Measurements from ENCODE around the gene RCC1.
"Not testable (repeated sequence)": the region's sequence is repeated elsewhere in the genome, so short reads cannot be mapped to it uniquely, and the experiment has no call there.

RCC1 gene

DNA sequence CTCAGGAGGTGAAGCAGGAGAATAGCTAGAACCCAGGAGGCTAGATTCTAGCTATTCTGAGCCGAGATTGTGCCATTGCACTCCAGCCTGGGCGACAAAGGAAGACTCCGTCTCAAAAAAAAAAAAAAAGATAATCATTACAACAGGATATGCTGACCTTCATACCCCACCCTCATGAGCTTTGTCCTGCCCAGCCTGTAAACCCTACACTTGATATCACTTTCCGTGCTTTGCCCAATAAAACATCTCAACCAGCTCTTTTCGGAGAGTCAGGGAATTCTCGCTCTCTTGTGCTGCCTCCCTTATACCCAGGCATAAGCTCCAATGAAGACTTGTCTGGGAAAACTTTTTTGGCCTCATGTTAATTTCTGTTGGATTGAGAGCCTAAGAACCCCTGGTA is 45.5 kb downstream of the RCC1 start:
- DNase-seq, result no peak

DNA sequence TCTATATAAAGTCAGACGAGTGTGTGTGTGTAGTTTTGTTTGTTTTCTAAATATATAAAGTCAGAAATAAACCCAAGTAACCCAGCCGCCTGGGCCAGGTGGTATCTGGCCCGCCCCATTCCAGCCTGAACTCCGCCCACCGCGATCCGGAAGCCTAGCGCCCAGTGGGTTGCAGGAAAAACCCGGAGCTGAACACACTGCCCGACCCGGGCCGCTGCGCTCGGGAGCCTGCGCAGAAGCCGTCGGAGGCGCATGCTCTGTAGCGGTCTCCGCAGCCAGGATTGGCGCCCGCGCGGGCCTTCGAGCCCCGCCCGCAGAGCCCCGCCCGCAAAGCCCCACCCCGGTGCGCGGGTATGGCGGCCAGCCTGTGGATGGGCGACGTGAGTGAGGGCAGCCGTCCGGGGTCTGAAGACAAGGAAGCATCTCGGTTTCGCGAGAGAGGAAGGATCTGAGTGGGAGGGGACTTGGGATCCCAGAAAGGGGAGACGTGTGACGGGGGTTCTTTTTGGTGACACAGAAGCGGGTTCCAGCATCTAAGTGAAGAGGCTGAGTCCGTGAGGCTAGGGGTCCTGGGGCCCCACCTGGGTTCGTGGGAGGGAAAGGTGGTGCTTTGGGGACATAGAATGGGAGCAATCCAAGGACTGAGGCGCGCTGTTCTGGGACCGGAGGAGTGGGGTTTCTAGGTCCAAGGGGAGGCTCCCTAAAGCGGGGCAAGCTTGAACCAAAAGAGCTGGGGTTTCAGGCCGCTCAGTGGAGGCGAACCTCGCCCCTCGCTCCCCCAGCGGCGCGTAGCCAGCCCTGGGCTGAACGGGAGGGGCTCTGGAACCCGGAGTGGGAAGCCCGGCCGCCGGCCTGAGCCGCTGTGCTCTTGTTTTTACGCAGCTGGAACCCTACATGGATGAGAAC is 47.2 kb downstream of the RCC1 start, which contains the start of gene TRNAU1AP:
Gene TRNAU1AP (plus strand): TSS at position 328 of the 906 bp plus-strand sequence. CDS start 26 bp downstream, at position 354.
- DNase-seq, result peak; percentile 99

DNA sequence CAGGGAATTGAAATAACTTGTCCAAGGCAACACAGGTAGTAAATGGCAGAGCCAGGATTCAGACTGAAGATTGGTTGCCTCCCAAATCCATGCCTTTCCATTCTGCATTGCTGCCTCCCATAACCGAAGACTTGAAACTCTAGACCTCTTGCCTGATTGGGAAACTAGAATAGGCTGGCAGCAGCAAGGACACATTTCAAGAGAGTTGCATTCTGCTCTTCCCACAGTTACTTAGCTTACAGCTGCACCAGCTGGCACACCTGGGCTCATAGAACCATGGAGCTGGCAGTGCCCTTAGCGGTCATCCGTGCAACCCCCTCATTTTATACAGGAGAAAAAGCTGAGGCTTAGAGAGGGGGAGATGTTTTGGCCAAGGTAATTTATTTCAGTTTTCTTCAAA is 55.0 kb downstream of the RCC1 start:
- DNase-seq, result no peak

DNA sequence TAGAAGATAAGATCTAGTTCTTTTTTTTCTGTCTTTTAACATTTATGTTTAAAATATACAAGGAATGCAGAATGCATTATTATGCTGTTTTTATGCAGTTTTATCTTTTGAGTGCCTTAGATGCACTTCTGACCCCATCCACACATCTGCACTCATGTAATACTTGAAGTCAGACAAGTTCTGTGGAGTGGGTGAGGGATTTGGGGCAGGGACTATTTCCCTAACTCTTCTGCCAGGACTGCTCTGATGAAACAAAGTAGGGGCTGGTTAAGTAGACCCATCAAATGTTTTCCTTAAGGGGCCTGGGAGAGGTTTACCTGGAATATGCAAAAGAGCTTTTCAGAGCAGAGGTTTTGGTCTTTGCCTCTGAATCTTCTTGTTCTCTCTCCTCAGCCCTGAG is 58.5 kb downstream of the RCC1 start:
- no peak for DNase-seq

DNA sequence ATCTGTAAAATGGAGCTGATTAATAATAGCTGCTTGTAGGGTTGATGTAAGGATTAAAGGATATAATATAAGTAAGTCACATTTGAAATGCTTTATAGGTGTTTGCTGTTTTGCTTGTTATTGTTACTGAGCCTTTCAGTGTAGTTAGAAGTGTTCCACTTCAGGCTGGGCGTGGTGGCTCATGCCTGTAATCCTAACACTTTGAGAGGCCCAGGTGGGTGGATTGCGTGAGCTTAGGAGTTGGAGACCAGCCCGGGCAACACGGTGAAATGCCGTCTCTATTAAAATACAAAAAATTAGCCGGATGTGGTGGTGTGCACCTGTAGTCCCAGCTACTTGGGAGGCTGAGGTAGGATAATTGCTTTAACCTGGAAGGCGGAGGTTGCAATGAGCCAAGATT is 59.2 kb downstream of the RCC1 start:
- DNase-seq, result no peak

DNA sequence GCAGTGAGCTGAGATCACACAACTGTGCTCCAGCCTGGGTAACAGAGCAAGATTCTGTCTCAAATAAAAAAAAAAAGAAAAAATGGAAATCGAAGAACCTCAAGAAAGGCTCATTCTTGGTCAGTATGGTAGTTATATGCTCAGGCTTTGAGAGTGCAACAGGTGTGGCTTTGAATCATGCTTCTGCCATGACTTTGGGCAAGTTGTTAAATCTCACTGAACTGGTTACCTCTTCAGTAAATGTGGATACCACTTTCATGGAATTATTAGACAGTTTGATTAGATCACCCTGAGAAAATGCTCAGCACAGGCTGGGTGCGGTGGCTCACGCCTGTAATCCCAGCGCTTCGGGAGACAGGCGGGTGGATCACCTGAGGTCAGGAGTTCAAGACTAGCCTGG is 59.9 kb downstream of the RCC1 start:
- no peak for DNase-seq

DNA sequence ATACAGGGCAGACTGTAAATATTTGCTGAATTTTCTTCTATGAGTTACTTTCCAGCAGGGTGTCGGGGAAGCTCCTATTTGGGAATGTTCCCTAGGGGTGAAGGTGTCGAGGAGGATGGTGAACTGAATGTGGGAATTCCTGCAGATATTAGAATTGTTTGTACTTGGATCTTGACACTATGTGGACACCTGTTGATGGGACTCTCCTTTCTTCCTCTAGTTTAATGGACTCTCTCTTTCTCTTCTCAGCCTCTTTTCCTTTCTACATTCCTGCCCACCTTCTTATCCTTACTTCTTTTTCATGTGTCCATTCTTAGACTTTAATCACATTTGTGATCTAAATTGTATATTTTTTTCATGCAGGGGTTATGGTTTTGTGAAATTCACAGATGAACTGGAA is 61.1 kb downstream of the RCC1 start:
- DNase-seq, result no peak

DNA sequence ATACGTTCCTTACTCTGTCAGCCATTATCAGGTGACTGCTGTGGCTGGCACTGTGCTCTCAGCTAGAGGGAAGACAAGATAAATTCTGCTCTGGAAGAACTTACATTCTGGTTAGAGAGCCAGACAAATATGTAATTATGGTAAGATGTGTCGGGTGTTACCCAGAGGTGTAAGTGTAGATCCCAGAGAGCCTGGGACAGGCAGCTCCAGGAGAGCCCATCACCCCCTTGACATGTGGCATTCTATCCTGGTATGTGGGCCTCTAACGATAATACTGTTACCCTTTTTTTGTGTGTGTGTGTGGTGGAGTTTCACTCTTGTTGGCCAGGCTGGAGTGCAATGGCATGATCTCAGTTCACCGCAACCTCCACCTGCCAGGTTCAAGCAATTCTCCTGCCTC is 66.1 kb downstream of the RCC1 start:
- no peak for DNase-seq

DNA sequence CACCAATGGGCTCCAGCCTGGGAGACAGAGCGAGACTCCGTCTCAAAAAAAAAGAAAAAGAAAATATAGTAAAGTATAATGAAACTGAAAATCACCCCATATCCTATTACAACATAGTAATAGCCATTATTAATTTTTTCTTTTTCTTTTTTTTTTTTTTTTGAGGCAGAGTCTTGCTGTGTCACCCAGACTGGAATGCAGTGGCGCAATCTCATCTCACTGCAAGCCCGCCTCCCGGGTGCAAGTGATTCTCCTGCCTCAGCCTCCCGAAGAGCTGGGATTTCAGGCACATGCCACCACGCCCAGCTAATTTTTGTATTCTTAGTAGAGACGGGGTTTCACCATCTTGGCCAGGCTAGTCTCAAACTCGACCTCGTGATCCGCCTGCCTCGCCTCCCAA is 67.0 kb downstream of the RCC1 start:
- DNase-seq, result not testable (repeated sequence)

DNA sequence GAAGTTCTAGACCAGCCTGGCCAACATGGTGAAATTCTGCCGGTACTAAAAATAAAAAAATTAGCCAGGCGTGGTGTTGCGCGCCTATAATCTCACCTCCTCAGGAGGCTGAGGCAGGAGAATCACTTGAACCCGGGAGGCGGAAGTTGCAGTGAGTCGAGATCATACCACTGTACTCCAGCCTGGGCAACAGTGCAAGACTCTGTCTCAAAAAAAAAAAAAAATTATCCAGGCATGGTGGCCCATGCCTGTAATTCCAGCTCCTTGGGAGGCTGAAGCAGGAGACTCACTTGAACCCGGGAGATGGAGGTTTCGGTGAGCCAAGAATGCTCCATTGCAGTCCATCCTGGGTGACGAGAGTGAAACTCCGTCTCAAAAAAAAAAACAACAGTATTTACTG is 67.7 kb downstream of the RCC1 start:
- DNase-seq, result no peak

DNA sequence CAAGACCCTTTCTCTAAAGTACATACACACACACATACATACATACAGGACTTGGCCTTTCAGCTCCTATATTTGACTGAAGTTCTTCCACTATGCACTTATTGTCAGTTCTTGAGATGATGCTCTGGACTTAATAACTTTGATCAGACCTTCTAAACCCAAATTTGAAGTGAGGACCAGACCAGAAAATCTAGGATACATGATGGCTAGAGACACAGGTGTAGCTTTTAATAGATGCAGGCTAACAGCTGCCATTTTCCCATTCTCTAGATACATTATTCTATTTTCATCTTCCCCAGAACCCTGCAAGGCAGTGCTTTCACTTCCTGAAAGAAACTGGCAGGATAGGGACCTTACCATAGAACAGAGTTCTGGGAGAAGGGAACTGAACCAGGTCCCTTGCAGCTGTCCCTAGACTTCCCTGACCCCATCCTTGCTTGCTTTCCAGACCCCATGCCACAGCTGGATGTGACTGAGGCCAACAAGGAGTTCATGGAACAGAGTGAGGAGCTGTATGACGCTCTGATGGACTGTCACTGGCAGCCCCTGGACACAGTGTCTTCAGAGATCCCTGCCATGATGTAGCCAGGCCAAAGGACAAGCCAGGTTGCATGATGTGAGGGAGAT is 71.3 kb downstream of the RCC1 start:
- peak; percentile 66 for DNase-seq

DNA sequence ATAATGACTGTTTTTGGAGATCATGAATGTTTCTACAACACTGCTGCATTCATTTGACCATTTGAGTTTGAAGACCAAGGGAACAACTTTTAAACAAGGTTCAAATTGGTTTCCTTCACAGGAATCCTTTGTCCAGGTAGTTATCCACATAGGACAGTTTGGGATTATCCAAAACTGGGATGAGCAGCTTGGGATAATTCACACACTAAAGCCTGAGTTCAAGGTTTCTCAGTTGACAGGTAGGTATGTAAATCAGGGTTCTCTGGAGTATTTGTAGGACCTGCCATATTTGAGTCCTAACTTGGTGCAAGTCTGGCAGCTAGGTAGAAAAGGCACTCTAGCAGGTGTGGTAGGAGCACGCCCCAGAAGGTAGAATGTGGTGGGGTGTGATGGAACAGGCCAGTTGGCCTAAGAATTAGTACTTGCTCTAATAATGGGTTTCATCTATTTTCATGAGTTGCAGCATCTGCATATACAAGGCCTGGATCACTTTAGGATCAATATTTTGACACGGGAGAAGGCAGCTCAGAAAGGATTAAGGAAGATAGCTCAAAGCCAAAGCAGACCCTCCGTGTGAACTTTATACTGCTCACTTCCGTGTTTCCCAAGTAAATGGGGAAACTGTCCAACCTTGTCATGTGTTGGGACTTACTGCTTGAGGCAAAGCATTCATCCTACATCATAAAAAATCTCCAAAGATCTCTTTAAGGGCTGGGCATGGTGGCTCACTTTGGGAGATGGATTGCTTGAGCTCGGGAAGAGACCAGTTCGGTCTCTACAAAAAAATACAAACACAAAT is 72.1 kb downstream of the RCC1 start:
- DNase-seq, result peak; percentile 61

DNA sequence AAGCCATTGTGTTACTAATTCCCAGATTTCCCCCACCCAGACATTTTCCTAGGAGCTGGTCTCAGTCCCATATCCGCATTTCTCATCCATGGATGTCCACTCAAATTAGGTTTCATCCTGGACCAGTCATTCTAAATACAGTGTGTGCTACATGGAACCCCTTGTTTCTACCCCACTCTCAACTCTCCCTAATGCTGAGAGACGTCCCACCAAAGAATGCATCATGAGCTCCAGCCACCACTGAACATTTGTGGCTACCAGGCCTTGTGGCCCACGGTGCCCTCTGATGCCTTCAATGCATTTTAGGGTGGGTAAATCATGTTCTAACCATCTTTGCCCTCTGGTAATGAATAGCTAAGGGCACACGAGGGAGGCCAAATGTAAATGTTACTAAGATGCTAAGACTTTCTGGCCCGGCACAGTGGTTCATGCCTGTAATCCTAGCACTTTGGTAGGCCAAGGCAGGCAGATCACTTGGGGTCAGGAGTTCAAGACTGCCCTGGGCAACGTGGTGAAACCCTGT is 72.9 kb downstream of the RCC1 start:
- peak; percentile 22 for DNase-seq

DNA sequence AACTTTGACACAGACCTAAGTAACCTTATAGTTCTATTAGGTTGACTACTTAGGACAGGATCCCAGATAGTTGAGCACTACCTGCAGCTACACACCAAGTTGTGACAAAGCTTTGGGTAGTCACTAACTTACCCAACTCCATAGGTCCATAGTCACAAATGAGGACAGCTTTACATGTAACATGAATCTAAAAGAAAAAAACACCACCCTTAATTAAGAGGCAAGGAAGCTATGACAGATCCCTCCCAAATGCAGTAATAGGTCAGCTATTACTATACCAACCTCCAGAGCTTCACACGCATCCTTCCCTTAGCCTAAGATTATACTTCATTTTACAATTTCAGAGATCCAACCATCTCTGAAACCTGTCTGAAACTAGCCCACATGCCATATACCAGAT is 73.6 kb downstream of the RCC1 start:
- DNase-seq, result peak; percentile 32

DNA sequence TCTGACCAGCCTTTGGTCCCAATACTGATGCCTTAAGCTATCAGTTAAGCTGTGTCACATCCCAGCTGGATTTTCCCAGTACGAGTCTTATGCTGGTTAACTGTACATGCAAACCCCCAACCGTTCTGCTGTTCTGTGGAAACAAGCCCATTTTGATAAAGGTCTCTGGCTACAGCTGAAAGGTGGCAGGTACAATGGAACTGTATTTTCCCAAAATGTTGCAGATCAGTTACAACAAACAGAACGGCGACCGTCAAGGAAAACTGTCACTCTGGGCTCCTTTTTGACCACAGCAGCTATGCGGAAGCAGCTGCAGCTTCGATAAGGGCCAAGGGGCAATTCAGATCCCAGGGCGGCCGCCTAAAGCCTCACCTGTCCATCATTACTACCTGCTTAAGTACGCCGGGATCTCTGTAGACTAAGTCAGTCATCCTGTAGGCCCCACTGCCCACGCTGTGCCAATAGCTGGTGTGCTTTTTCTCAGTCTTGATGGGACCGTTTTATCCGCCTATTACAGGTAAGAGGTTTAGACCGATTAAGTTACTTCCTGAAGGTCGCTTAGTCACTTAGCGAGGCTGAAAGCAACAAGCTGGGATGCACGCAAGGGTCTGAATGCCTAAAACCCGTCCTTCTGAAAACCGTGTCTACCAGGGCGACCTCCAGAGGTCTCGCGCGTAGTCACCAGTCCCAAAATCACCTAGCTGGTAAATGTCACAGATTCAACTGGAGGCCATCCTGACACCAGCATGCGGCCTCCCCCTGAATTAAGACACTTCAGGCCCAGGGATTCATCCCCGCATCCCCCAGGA is 75.1 kb downstream of the RCC1 start:
- DNase-seq, result peak; percentile 67

DNA sequence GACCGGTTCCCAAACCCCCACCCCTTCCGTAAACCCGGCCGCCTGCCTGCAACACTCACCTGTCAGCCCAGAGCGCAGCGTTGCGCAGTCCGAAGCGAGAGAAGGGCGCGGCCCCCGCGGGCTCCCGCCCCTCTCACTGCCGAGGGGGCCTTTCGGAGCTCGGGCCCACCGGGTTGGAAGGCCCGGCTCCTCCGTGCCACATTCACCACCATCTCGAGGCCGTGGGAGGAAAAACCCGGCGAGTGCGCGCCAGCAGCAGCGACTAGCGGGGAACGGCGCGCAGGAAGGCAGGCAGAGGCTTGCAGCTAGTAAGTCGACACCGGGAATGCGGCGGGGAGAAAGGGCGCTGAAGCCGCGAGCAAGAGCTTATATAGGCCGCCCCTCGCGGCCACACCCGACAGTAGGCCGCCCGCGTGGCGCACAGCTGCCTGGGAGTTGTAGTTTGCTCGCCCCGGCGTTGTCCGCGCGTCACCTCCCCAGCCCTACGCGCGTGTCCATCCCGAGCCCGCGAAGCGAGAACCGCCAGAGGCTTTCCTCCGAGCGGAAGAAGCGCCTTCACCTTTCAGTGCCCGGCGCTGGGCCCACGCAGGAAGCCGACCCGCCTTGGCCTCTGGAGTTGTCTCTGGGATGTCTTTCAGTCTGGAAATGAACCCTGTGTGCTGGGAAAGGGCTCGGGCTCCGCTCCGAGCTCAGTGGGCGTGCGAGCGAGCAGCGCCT is 75.8 kb downstream of the RCC1 start:
- peak; percentile 97 for DNase-seq

DNA sequence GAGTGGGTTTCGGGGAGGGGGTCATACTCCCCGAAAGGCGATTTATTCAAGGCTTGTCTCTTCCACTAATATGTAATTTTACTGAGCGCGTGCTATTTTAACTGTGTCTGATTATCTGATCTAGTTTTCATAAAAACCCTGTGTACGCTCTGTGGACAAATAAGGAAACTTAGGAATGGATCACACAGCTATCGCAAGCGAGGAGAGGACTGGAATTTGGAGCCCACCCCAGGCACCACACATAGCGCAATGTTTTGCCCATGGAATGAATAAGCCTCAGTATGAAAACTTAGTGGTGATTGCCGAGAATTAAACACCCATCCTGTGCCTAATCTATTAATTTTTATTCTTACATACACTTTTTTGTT is 76.4 kb downstream of the RCC1 start:
- DNase-seq, result no peak

DNA sequence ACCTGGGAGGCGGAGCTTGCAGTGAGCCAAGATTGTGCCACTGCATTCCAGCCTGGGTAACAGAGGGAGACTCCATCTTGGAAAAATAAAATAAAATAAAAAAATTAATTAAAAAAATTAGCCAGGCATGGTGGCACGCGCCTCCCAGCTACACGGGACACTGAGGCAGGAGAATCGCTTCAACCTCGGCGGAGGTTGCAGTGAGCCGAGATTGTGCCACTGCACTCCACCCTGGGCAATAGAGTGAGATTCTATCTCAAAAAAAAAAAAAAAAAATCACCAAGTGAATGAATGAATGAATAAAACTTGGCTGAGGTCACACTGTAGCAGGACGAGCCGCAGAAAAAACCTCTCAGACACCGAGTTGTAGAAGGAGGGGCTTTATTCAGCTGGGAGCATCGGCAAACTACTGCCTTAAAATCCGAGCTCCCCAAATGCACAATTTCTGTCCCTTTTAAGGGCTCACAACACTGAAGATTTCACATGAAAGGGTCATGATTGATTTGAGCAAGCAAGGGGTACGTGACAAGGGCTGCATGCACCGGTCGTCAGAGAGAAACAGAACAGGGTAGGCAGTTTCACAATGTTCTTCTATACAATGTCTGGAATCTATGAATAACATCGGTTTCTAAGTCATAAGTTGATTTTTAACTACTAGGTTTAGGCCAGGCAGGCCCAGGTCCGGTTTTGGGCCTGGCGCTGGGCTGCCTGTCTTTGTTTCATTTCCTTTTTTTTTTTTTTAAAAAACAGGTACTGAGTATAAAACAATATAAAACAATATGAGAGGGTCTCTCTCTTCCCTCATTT is 80.9 kb downstream of the RCC1 start:
- not testable (repeated sequence) for DNase-seq
